H1 (cell line): Measurements from ENCODE around the gene COG7. TPM values are rescaled to one million over a fixed set of nuclear protein-coding genes. Genes with fewer than 3 reads are reported as not detected.
A peak's percentile ranks its signal among the peaks of the same experiment; 100 is the strongest.

ENCODE experiments used
- CTCF ChIA-PET: fragments of 300-600 bp; sonication (Branson Sonifier 250); formaldehyde crosslinking; loops from one replicate; lab custom pipeline; 2021; ENCODE audit not compliant: partially characterized antibody; lab: Charles Lee
- POLR2A ChIA-PET: fragments of 300-600 bp; sonication (Branson Sonifier 250); formaldehyde crosslinking; loops from one replicate; lab custom pipeline; 2021; ENCODE audit warnings: inconsistent platforms; ENCODE audit not compliant: partially characterized antibody; lab: Charles Lee
- DNase-seq, 2 experiments: peaks; one replicate each; pipeline versions ENCODE4 v3.0.0 to v3.0.0-alpha.2; 2010 to 2022; ENCODE audit warnings: low spot score in 2 of 2, low read depth in 1 of 2, mixed read lengths in 1 of 2
- FAIRE-seq: peaks from 2 replicates; lab custom pipeline; 2011; peaks lifted over from hg19 to GRCh38; lab: Jason Lieb, UNC
- H2AFZ ChIP-seq: 2 replicates; pipeline ENCODE4 v1.8.1; 2012; ENCODE audit warnings: low read length, inconsistent platforms
- H2AK5ac ChIP-seq: 2 replicates; pipeline ENCODE4 v1.6.1; 2013; ENCODE audit warnings: low read depth, low read length
- H2BK120ac ChIP-seq: replicated peaks from 2 replicates; pipeline ENCODE3; 2013; ENCODE audit warnings: low read depth, low read length, inconsistent platforms
- H2BK12ac ChIP-seq: 2 replicates; pipeline ENCODE4 v1.6.1; 2013; ENCODE audit warnings: low read depth, low read length
- H2BK15ac ChIP-seq: 2 replicates; pipeline ENCODE4 v1.6.1; 2013; ENCODE audit warnings: low read length
- H2BK20ac ChIP-seq: 2 replicates; pipeline ENCODE4 v1.6.1; 2013; ENCODE audit warnings: low read length
- H2BK5ac ChIP-seq: 2 replicates; pipeline ENCODE4 v1.6.1; 2013; ENCODE audit warnings: low read depth, low read length
- H3K14ac ChIP-seq: 2 replicates; pipeline ENCODE4 v1.6.1; 2013; ENCODE audit warnings: inconsistent platforms; ENCODE audit not compliant: insufficient read length
- H3K18ac ChIP-seq: 2 replicates; pipeline ENCODE4 v1.6.1; 2013; ENCODE audit warnings: low read length; ENCODE audit errors: extremely low read depth
- H3K23ac ChIP-seq: 2 replicates; pipeline ENCODE4 v1.6.1; 2013; ENCODE audit warnings: inconsistent platforms; ENCODE audit not compliant: insufficient read length
- H3K23me2 ChIP-seq: 2 replicates; pipeline ENCODE4 v1.6.1; 2013; ENCODE audit warnings: low read depth, low read length
- H3K27ac ChIP-seq: 2 replicates; pipeline ENCODE4 v1.6.1; 2011; ENCODE audit warnings: low read depth, low read length, inconsistent platforms
- H3K27me3 ChIP-seq, 4 experiments: replicated peaks in 1 of 4; 1 replicate in 1 of 4; 2 replicates in 3 of 4; pipeline versions ENCODE4 v1.6.1 to v1.8.1; 2011 to 2013; ENCODE audit warnings: low read length in 3 of 4, mild to moderate bottlenecking in 3 of 4, inconsistent platforms in 2 of 4, mixed read lengths in 2 of 4, moderate library complexity in 1 of 4; ENCODE audit not compliant: control insufficient read depth in 3 of 4, insufficient read depth in 3 of 4; ENCODE audit errors: extremely low read depth in 1 of 4
- H3K36me3 ChIP-seq, 4 experiments: 2 replicates each; pipeline versions ENCODE4 v1.6.1 to v1.8.1; 2011 to 2013; ENCODE audit warnings: mild to moderate bottlenecking in 4 of 4, low read length in 3 of 4, moderate library complexity in 2 of 4, control low read depth in 1 of 4, inconsistent platforms in 1 of 4; ENCODE audit not compliant: insufficient read depth in 4 of 4, control insufficient read depth in 2 of 4
- H3K4ac ChIP-seq: replicated peaks from 2 replicates; pipeline ENCODE3; 2013; ENCODE audit warnings: low read length, low read depth, mixed read lengths, inconsistent platforms; ENCODE audit not compliant: insufficient read length
- H3K4me1 ChIP-seq, 4 experiments: replicated peaks in 1 of 4; 1 replicate in 1 of 4; 2 replicates in 3 of 4; pipeline versions ENCODE4 v1.6.1 to v1.8.1; 2011 to 2013; ENCODE audit warnings: low read length in 3 of 4, inconsistent platforms in 2 of 4, mixed read lengths in 1 of 4; ENCODE audit not compliant: insufficient read depth in 4 of 4, control insufficient read depth in 3 of 4
- H3K4me2 ChIP-seq, 2 experiments: 2 replicates each; pipeline versions ENCODE4 v1.6.1 to v1.8.1; 2011 to 2013; ENCODE audit warnings: low read depth in 2 of 2, low read length in 2 of 2, control low read depth in 1 of 2, inconsistent platforms in 1 of 2, mild to moderate bottlenecking in 1 of 2; ENCODE audit not compliant: insufficient read depth in 1 of 2
- H3K4me3 ChIP-seq, 4 experiments: fragments of 200-600, 300-600 bp in 1 of 4; sonication (generic), shearing (Covaris generic), sonication (Bioruptor Twin) in 1 of 4; 2 replicates each; pipeline versions ENCODE4 v1.5.1 to v1.8.1; 2011 to 2016; ENCODE audit warnings: low read length in 4 of 4, low read depth in 3 of 4, control low read depth in 2 of 4, inconsistent platforms in 2 of 4, mild to moderate bottlenecking in 2 of 4, mixed read lengths in 1 of 4, moderate library complexity in 1 of 4; ENCODE audit not compliant: insufficient read depth in 2 of 4; ENCODE audit errors: extremely low read depth in 1 of 4
- H3K56ac ChIP-seq: replicated peaks from 2 replicates; pipeline ENCODE3; 2013; ENCODE audit warnings: low read depth, mild to moderate bottlenecking, mixed read lengths, low read length, inconsistent platforms; ENCODE audit not compliant: insufficient read length
- H3K79me1 ChIP-seq: 2 replicates; pipeline ENCODE4 v1.6.1; 2013; ENCODE audit warnings: low read depth, low read length, control low read depth
- H3K79me2 ChIP-seq, 2 experiments: 2 replicates each; pipeline versions ENCODE4 v1.6.1 to v1.8.1; 2012 to 2013; ENCODE audit warnings: low read length in 2 of 2, mild to moderate bottlenecking in 2 of 2, inconsistent platforms in 1 of 2; ENCODE audit not compliant: insufficient read depth in 2 of 2, control insufficient read depth in 1 of 2
- H3K9ac ChIP-seq, 4 experiments: replicated peaks in 1 of 4; 1 replicate in 1 of 4; 2 replicates in 3 of 4; pipeline versions ENCODE4 v1.6.1 to v1.8.1; 2011 to 2013; ENCODE audit warnings: low read depth in 3 of 4, low read length in 3 of 4, control low read depth in 2 of 4, mild to moderate bottlenecking in 2 of 4, moderate library complexity in 2 of 4, inconsistent platforms in 1 of 4; ENCODE audit errors: extremely low read depth in 1 of 4
- H3K9me3 ChIP-seq, 2 experiments: 2 replicates each; pipeline versions ENCODE4 v1.6.1 to v1.8.1; 2012 to 2013; ENCODE audit warnings: mild to moderate bottlenecking in 2 of 2, moderate library complexity in 2 of 2, control low read depth in 1 of 2, inconsistent platforms in 1 of 2, low read depth in 1 of 2, low read length in 1 of 2, mixed read lengths in 1 of 2; ENCODE audit not compliant: insufficient read depth in 2 of 2
- H4K20me1 ChIP-seq, 2 experiments: replicated peaks in 1 of 2; 2 replicates each; pipeline versions ENCODE3 to v1.8.1; 2011 to 2013; ENCODE audit warnings: inconsistent platforms in 2 of 2, low read length in 2 of 2, mild to moderate bottlenecking in 1 of 2; ENCODE audit not compliant: insufficient read depth in 2 of 2, control insufficient read depth in 1 of 2
- H4K5ac ChIP-seq: 2 replicates; pipeline ENCODE4 v1.6.1; 2013; ENCODE audit warnings: low read length, low read depth, mixed read lengths, inconsistent platforms; ENCODE audit not compliant: insufficient read length
- H4K8ac ChIP-seq: 2 replicates; pipeline ENCODE4 v1.8.0; 2013; ENCODE audit warnings: mild to moderate bottlenecking, moderate library complexity, low read length, inconsistent platforms; ENCODE audit not compliant: insufficient read depth; ENCODE audit errors: extremely low read depth
- H4K91ac ChIP-seq: replicated peaks from 2 replicates; pipeline ENCODE3; 2013; ENCODE audit warnings: low read length, mixed read lengths, inconsistent platforms; ENCODE audit not compliant: insufficient read length
- CHD1 ChIP-seq: IDR thresholded peaks from 2 replicates; pipeline ENCODE4 v1.6.1; 2012; ENCODE audit warnings: low read depth, low read length, improper control_type of control experiment
- RAD21 ChIP-seq, 2 experiments: IDR thresholded peaks in 1 of 2; conservative IDR thresholded peaks in 1 of 2; 2 replicates each; pipeline ENCODE4 v1.6.1; 2011; ENCODE audit warnings: low read depth in 2 of 2, low read length in 2 of 2, improper control_type of control experiment in 1 of 2, inconsistent platforms in 1 of 2, mild to moderate bottlenecking in 1 of 2, moderate library complexity in 1 of 2
- WGBS, 2 experiments: shearing (Covaris generic) in 1 of 2; methylation state at CpG; one replicate each; pipeline versions ENCODE4 v1.1.6 to v1.1.7; 2013 to 2015; ENCODE audit warnings: low lambda C conversion rate in 2 of 2, mixed read lengths in 2 of 2, inconsistent platforms in 1 of 2, low coverage in 1 of 2, missing lambda C conversion rate in 1 of 2; ENCODE audit not compliant: insufficient replicate concordance in 2 of 2, insufficient coverage in 1 of 2, insufficient read length in 1 of 2; ENCODE audit errors: extremely low coverage in 1 of 2, missing lambda C conversion rate in 1 of 2; 5-methylcytosine and 5-hydroxymethylcytosine counted together
- polyA plus RNA-seq, 7 experiments: library from polyadenylated mRNA; depleted of rRNA in 3 of 7; stranded (reverse) in 5 of 7; unstranded in 2 of 7; fragments of >200 nt in 5 of 7; fragments of 200-250 nt in 2 of 7; gene quantifications; 1 replicate in 5 of 7; 2 replicates in 1 of 7; 4 replicates in 1 of 7; pipeline versions ENCODE4 v1.2.1 to v1.2.3, GENCODE V29; 2011 to 2013; ENCODE audit warnings: missing spikeins in 2 of 7, mixed read lengths in 2 of 7
- total RNA-seq: library from RNA; stranded (reverse); fragmentation: NEBNext Ultra II Directional; extraction: Animal tissue kit (Norgen Biotek cat#: 25700); gene quantifications from 2 replicates; pipeline ENCODE4 v1.2.1, GENCODE V29; 2021

Gene COG7
- total and polyA plus RNA-seq, 2 of the 8 experiments (the other 6 are each of a cell fraction or from before 2014, with no cell fraction given): 17.2 to 40.4 TPM

DNA sequence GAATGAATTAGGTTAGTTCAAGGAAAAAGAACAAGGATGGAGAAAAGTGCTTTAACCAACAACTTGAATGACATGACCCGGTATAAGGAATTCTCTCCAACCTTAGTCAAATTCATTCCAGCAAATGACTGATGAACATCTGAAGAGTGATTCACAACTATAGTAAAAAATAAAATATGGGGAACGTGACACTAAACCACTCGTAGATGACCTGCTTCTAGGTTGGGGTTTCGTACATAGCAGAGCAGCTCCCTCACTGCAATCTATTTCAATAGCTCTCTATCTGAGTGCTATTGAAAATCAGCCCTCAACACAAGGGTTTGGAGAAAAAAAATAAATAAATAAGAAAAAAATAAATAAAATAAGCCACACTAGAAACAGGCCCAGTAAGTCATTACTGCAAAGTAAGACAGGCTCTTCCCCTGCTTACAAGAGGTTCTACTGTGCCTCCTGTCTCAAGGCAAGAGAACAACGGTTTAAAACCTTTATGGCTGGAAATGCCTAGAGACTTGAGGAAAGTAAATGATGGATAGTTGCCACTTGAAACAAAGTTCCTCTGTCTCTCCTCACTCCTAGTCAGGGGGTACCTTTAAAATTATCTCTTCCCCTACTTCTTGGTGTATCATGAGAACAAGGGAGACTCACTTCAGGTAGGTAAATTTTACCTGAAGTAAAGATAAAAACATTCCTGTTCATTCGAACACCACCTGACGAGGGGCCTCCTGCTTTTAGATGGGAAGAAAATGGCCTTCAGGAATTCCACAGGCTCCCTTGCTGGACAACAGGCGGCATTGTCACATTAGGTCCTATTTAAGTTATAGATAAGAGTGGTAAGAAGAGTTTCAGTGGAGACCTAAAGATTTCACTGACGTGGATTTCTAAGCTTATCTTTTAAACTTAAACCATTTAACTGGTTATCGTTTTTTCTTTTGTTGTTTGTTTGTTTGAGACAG is 20.5 kb downstream of the COG7 start:
- no peak overlapping the region for H3K4me2 ChIP-seq
- H4K91ac ChIP-seq: no peak overlapping the region
- H2BK12ac ChIP-seq: no peak overlapping the region
- no peak overlapping the region for H2BK20ac ChIP-seq
- no peaks in the 10 kb centered on the region for H3K79me2 ChIP-seq
- H4K8ac ChIP-seq: no peak overlapping the region
- H2BK5ac ChIP-seq: no peak overlapping the region
- no peak overlapping the region for H4K5ac ChIP-seq
- DNase-seq (no peak), FAIRE-seq (no peak)
- no peak overlapping the region for H3K27ac ChIP-seq
- H3K4me3 ChIP-seq: no peak overlapping the region
- no peak overlapping the region for H2BK15ac ChIP-seq
- no peaks in the 10 kb centered on the region for H3K79me1 ChIP-seq
- H3K9ac ChIP-seq: no peak overlapping the region
- H3K27me3 ChIP-seq: no peaks in the 10 kb centered on the region
- no peaks in the 10 kb centered on the region for H3K9me3 ChIP-seq
- peaks cover 0 to 12% (median 7%) of the 10 kb centered on the region in 4 experiments; a peak in 4 of 8 replicates for H3K36me3 ChIP-seq
- no peaks in the 10 kb centered on the region for H3K4me1 ChIP-seq
- no peak overlapping the region for H3K4ac ChIP-seq
- no peak overlapping the region for H3K14ac ChIP-seq
- 91% methylated on average over 10 of the region's 10 CpGs; no CpG with 5 or more reads in 1 of the 2 experiments for WGBS, 2 experiments
- H3K18ac ChIP-seq: no peak overlapping the region
- no peak overlapping the region for H3K56ac ChIP-seq
- H2BK120ac ChIP-seq: no peak overlapping the region
- TF ChIP-seq RAD21 (IDR thresholded peaks at IDR 0.05 in 1 of 2, conservative IDR thresholded peaks at IDR 0.05 in 1 of 2; ENCODE audit: low read depth in 2 of 2, low read length in 2 of 2): peak in 1 of 2 experiments; percentile 30; a peak in 1 of 4 replicates
- TF ChIP-seq CHD1: no peak
- no peaks in the 10 kb centered on the region for H4K20me1 ChIP-seq
- no peak overlapping the region for H3K23ac ChIP-seq
- CTCF ChIA-PET: interaction anchor here (0.5 to 6.2 kb wide), 24 partner anchors 8 to 703 kb away, joined by 3 to 178 read pairs (median 20); partner anchors contain the start of genes COG7, SCNN1B and SCNN1G
- no peak overlapping the region for H2AFZ ChIP-seq
- H3K23me2 ChIP-seq: no peaks in the 10 kb centered on the region
- POLR2A ChIA-PET: no interaction called here
- H2AK5ac ChIP-seq: no peak overlapping the region
